Adrenal gland (tissue), 5 donors: ENCODE data around the gene OLIG2.

Experiments
- CTCF ChIP-seq, 6 experiments: fragments of 450-650 bp in 4 of 6; fragments of 200-600 bp in 2 of 6; sonication (generic) in 1 of 6; IDR thresholded peaks; 1 replicate in 5 of 6; 2 replicates in 1 of 6; pipeline versions ENCODE4 v1.5.1 to v1.8.0; 2016 to 2021; ENCODE audit warnings: antibody characterized with exemption in 6 of 6, mild to moderate bottlenecking in 2 of 6, moderate library complexity in 1 of 6
- POLR2A ChIP-seq, 2 donors: fragments of 450-650 bp; IDR thresholded peaks; one replicate each; pipeline ENCODE4 v1.6.1; 2017; ENCODE audit warnings: antibody characterized with exemption in 2 of 2, mild to moderate bottlenecking in 2 of 2, moderate library complexity in 1 of 2
- donor health status: DM: no; HTN: no; CAD: no.

DNA sequence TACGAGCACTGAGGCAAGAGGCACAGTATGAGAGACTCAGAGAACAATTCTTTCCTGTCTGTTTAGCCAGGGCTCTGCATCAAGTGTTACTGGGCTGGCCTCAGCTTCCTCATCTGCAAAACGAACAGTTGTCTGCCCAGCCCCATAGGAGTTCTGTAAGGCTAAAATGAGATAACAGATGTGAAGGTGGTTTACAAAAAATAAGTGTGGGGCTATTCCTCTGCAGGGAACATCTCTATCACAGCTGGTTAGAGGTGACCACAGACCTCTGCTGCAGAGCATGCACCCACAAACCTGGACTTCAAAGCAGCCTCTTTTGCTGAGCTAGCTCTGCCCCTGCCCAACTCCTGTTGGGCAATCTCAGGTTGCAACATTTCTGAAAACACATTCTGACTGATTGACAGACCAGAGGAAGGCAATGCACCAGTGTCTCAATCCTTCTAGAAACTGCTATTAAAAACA lies 33.7 kb downstream of the OLIG2 start:
- TF ChIP-seq CTCF (IDR thresholded peaks at IDR 0.05) (no peak), POLR2A (IDR thresholded peaks at IDR 0.05) (no peak)
